ENCODE data around the gene PLTP.

DNA sequence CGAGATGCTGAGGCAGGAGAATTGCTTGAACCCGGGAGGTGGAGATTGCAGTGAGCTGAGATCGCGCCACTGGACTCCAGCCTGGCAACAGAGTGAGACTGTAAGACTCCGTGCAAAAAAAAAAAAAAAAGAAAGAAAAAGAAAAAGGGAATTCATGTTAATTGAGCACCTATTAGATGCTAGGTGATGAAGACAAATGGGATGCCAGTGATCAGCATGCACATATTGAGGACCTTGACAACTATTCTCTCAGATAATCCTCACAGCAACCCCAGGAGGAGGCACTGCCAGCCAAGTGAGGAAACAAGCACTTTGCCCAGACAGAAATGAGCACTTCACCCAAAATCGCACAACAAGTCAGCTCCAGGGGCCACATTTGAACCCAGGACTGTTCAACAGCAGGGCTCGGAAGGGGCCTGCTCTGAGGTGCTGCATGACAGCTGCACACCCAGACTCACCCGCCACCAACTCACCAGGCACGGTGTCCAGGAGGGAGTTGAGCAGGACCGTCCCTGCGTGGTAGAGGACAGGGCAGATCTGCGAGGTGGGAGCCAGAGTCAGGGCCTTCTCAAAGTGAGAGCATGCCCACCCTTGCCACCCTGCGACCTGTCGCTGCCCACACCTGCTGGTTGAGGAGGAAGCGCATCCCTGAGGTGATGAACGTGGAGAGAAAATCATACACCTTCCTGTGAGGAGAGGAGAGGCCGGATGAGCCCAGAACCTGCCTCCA is 4.6 kb downstream of the PLTP start:
- TF ChIP-seq, protein P1, sequence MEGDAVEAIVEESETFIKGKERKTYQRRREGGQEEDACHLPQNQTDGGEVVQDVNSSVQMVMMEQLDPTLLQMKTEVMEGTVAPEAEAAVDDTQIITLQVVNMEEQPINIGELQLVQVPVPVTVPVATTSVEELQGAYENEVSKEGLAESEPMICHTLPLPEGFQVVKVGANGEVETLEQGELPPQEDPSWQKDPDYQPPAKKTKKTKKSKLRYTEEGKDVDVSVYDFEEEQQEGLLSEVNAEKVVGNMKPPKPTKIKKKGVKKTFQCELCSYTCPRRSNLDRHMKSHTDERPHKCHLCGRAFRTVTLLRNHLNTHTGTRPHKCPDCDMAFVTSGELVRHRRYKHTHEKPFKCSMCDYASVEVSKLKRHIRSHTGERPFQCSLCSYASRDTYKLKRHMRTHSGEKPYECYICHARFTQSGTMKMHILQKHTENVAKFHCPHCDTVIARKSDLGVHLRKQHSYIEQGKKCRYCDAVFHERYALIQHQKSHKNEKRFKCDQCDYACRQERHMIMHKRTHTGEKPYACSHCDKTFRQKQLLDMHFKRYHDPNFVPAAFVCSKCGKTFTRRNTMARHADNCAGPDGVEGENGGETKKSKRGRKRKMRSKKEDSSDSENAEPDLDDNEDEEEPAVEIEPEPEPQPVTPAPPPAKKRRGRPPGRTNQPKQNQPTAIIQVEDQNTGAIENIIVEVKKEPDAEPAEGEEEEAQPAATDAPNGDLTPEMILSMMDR (conservative IDR thresholded peaks at IDR 0.05): no peak
- TF ChIP-seq ZFX (IDR thresholded peaks at IDR 0.05): no peak

All from C4-2B (cell line).